ENCODE measurements around the gene TSC22D3.

TSC22D3 gene

GRCh38 chrX:107752043-107752442 lies 23.5 kb downstream of the TSC22D3 start:
- TF ChIP-seq Cebpa-rat (IDR thresholded peaks at IDR 0.05) = no peak
- Histone ChIP-seq H3K9ac (no peak overlapping the region), H3K27me3 (peaks cover 87 to 100% (median 100%) of the 10 kb centered on the region in 11 experiments), H3K4me1 (peaks cover 0 to 9% (median 2%) of the 10 kb centered on the region in 10 experiments; a peak in 8 of 20 replicates), H3K4me3 (no peak overlapping the region), H3K27ac (no peak overlapping the region), H3K9me3 (replicated peaks in 1 of 11) (no peaks in the 10 kb centered on the region), H3K4me2 (no peak overlapping the region), H3K36me3 (no peaks in the 10 kb centered on the region), H4K20me1 (peaks cover 0 to 17% (median 0%) of the 10 kb centered on the region in 11 experiments; a peak in 7 of 22 replicates)

- no peaks in the 10 kb centered on the region for H3K36me3 ChIP-seq
- no peak overlapping the region for H3K4me3 ChIP-seq
- H3K9ac ChIP-seq = no peak overlapping the region
- peaks cover 0 to 9% (median 2%) of the 10 kb centered on the region in 10 experiments; a peak in 8 of 20 replicates for H3K4me1 ChIP-seq
- H3K27ac ChIP-seq = no peak overlapping the region
- peaks cover 87 to 100% (median 100%) of the 10 kb centered on the region in 11 experiments for H3K27me3 ChIP-seq
- no peaks in the 10 kb centered on the region for H3K9me3 ChIP-seq (replicated peaks in 1 of 11)
- no peak overlapping the region for H3K4me2 ChIP-seq
- no peak for TF ChIP-seq Cebpa-rat (IDR thresholded peaks at IDR 0.05)
- H4K20me1 ChIP-seq = peaks cover 0 to 12% (median 0%) of the 10 kb centered on the region in 11 experiments; a peak in 6 of 22 replicates
Observed at GRCh38 chrX:107750861-107751445, 24.6 kb downstream of the TSC22D3 start.

- Histone ChIP-seq H4K20me1 (peaks cover 0 to 12% (median 0%) of the 10 kb centered on the region in 11 experiments; a peak in 6 of 22 replicates), H3K4me1 (peaks cover 0 to 9% (median 2%) of the 10 kb centered on the region in 10 experiments; a peak in 8 of 20 replicates), H3K27me3 (peaks cover 87 to 100% (median 100%) of the 10 kb centered on the region in 11 experiments), H3K9ac (no peak overlapping the region), H3K9me3 (replicated peaks in 1 of 11) (no peaks in the 10 kb centered on the region), H3K4me3 (no peak overlapping the region), H3K27ac (no peak overlapping the region), H3K36me3 (no peaks in the 10 kb centered on the region), H3K4me2 (no peak overlapping the region)
- TF ChIP-seq Cebpa-rat (IDR thresholded peaks at IDR 0.05) = no peak
Observed at GRCh38 chrX:107750263-107750662, 25.3 kb downstream of the TSC22D3 start.

GRCh38 chrX:107748506-107748905 lies 27.1 kb downstream of the TSC22D3 start:
- peaks cover 0 to 12% (median 0%) of the 10 kb centered on the region in 11 experiments; a peak in 6 of 22 replicates for H4K20me1 ChIP-seq
- H3K27ac ChIP-seq = no peak overlapping the region
- H3K27me3 ChIP-seq = peaks cover 98 to 100% (median 100%) of the 10 kb centered on the region in 11 experiments

GRCh38 chrX:107747596-107748161 lies 27.9 kb downstream of the TSC22D3 start:
- no peak overlapping the region for H3K9ac ChIP-seq
- H3K4me3 ChIP-seq = no peak overlapping the region
- H3K4me1 ChIP-seq = peaks cover 0 to 6% (median 4%) of the 10 kb centered on the region in 10 experiments; a peak in 17 of 20 replicates
- no peaks in the 10 kb centered on the region for H3K9me3 ChIP-seq (replicated peaks in 1 of 11)
- peaks cover 0 to 8% (median 0%) of the 10 kb centered on the region in 11 experiments; a peak in 6 of 22 replicates for H4K20me1 ChIP-seq
- no peak overlapping the region for H3K27ac ChIP-seq
- no peaks in the 10 kb centered on the region for H3K36me3 ChIP-seq
- no peak overlapping the region for H3K4me2 ChIP-seq
- peaks cover 99 to 100% (median 100%) of the 10 kb centered on the region in 11 experiments for H3K27me3 ChIP-seq
- TF ChIP-seq Cebpa-rat (IDR thresholded peaks at IDR 0.05) = no peak

More at GRCh38 chrX:107748506-107748905, 27.1 kb downstream of the TSC22D3 start:
- H3K4me1 ChIP-seq = peaks cover 0 to 8% (median 2%) of the 10 kb centered on the region in 10 experiments; a peak in 8 of 20 replicates
- no peak overlapping the region for H3K4me3 ChIP-seq
- H3K9ac ChIP-seq = no peak overlapping the region
- no peaks in the 10 kb centered on the region for H3K36me3 ChIP-seq
- H3K4me2 ChIP-seq = no peak overlapping the region
- no peak for TF ChIP-seq Cebpa-rat (IDR thresholded peaks at IDR 0.05)
- no peaks in the 10 kb centered on the region for H3K9me3 ChIP-seq (replicated peaks in 1 of 11)

GRCh38 chrX:107744868-107745267 lies 30.7 kb downstream of the TSC22D3 start:
- no peak overlapping the region for H3K4me2 ChIP-seq
- H3K4me1 ChIP-seq = peaks cover 9 to 24% (median 19%) of the 10 kb centered on the region in 10 experiments
- no peaks in the 10 kb centered on the region for H3K9me3 ChIP-seq (replicated peaks in 1 of 11)
- H4K20me1 ChIP-seq = peaks cover 0 to 8% (median 0%) of the 10 kb centered on the region in 11 experiments; a peak in 6 of 22 replicates
- H3K9ac ChIP-seq = no peak overlapping the region
- no peak for TF ChIP-seq Cebpa-rat (IDR thresholded peaks at IDR 0.05)
- no peak overlapping the region for H3K4me3 ChIP-seq
- no peaks in the 10 kb centered on the region for H3K36me3 ChIP-seq
- H3K27me3 ChIP-seq = peaks cover 99 to 100% (median 100%) of the 10 kb centered on the region in 11 experiments
- no peak overlapping the region for H3K27ac ChIP-seq

- H3K27ac ChIP-seq = no peak overlapping the region
- no peaks in the 10 kb centered on the region for H3K36me3 ChIP-seq
- H4K20me1 ChIP-seq = peaks cover 0 to 8% (median 0%) of the 10 kb centered on the region in 11 experiments; a peak in 5 of 22 replicates
- peaks cover 94 to 100% (median 100%) of the 10 kb centered on the region in 11 experiments for H3K27me3 ChIP-seq
- H3K4me1 ChIP-seq = peaks cover 9 to 24% (median 19%) of the 10 kb centered on the region in 10 experiments
- H3K9ac ChIP-seq = no peak overlapping the region
- TF ChIP-seq Cebpa-rat (IDR thresholded peaks at IDR 0.05) = no peak
- no peak overlapping the region for H3K4me2 ChIP-seq
- no peaks in the 10 kb centered on the region for H3K9me3 ChIP-seq (replicated peaks in 1 of 11)
- no peak overlapping the region for H3K4me3 ChIP-seq
Observed at GRCh38 chrX:107743995-107744394, 31.6 kb downstream of the TSC22D3 start.

GRCh38 chrX:107742700-107743191 lies 32.8 kb downstream of the TSC22D3 start:
- TF ChIP-seq Cebpa-rat (IDR thresholded peaks at IDR 0.05) = no peak
- peak overlapping the region in 1 of 10 experiments; percentile 1; a peak in 2 of 20 replicates for H3K4me3 ChIP-seq

GRCh38 chrX:107741404-107741790 lies 34.2 kb downstream of the TSC22D3 start:
- no peak overlapping the region for H3K27ac ChIP-seq
- H3K4me2 ChIP-seq = peak overlapping the region; percentile 35 to 76 (median 60); a peak in 21 of 22 replicates
- H3K27me3 ChIP-seq = peaks cover 73 to 99% (median 98%) of the 10 kb centered on the region in 11 experiments
- H3K4me1 ChIP-seq = peaks cover 9 to 25% (median 20%) of the 10 kb centered on the region in 10 experiments
- H3K4me3 ChIP-seq = no peak overlapping the region
- peaks cover 0 to 6% (median 0%) of the 10 kb centered on the region in 11 experiments; a peak in 3 of 22 replicates for H4K20me1 ChIP-seq
- no peaks in the 10 kb centered on the region for H3K9me3 ChIP-seq (replicated peaks in 1 of 11)
- no peaks in the 10 kb centered on the region for H3K36me3 ChIP-seq
- no peak for TF ChIP-seq Cebpa-rat (IDR thresholded peaks at IDR 0.05)
- H3K9ac ChIP-seq = no peak overlapping the region

More at GRCh38 chrX:107742700-107743191, 32.8 kb downstream of the TSC22D3 start:
- Histone ChIP-seq H3K4me1 (peaks cover 9 to 24% (median 19%) of the 10 kb centered on the region in 10 experiments), H3K4me2 (peak overlapping the region; percentile 35 to 76 (median 60)), H3K9ac (peak overlapping the region in 8 of 11 experiments; percentile 6 to 62 (median 34); a peak in 10 of 22 replicates), H4K20me1 (peaks cover 0 to 7% (median 0%) of the 10 kb centered on the region in 11 experiments; a peak in 3 of 22 replicates), H3K36me3 (no peaks in the 10 kb centered on the region), H3K27me3 (peaks cover 81 to 100% (median 98%) of the 10 kb centered on the region in 11 experiments), H3K27ac (peak overlapping the region in 7 of 11 experiments; percentile 12 to 64 (median 41); a peak in 10 of 22 replicates), H3K9me3 (replicated peaks in 1 of 11) (no peaks in the 10 kb centered on the region)

Measured in BLaER1 treated with 17β-estradiol and CSF1 and Interleukin-3, amounts not matched to agents 10 nM and 100 nM (cell line).